ENCODE results near the gene CROCC2. TPM values are rescaled to one million over a fixed set of nuclear protein-coding genes. Genes with fewer than 3 reads are reported as not detected.

CROCC2 gene
- total RNA-seq, 6 experiments from 2014 or later, result not detected

GRCh38 chr2:240889601-240890560 is 16.3 kb upstream of the CROCC2 start:
- TF ChIP-seq CTCF (IDR thresholded peaks at IDR 0.05), result no peak
- DNase-seq, result no peak
- peaks cover 10% of the 10 kb centered on the region for H3K27me3 Mint-ChIP-seq (ENCODE audit: insufficient read depth)
- no peaks in the 10 kb centered on the region for H3K4me1 Mint-ChIP-seq (ENCODE audit: low read depth)
- no peaks in the 10 kb centered on the region for H3K36me3 Mint-ChIP-seq (ENCODE audit: low read depth)
- no peak overlapping the region for H3K4me3 Mint-ChIP-seq
- no peak overlapping the region for H3K27ac Mint-ChIP-seq
- H3K9me3 Mint-ChIP-seq, result no peaks in the 10 kb centered on the region

GRCh38 chr2:240890691-240891090 is 15.4 kb upstream of the CROCC2 start:
- Mint-ChIP-seq H3K4me1 (ENCODE audit: low read depth) (no peaks in the 10 kb centered on the region), H3K9me3 (no peaks in the 10 kb centered on the region)

GRCh38 chr2:240891492-240892340 is 14.4 kb upstream of the CROCC2 start:
- Mint-ChIP-seq H3K4me1 (ENCODE audit: low read depth) (no peaks in the 10 kb centered on the region), H3K27ac (no peak overlapping the region), H3K9me3 (no peaks in the 10 kb centered on the region), H3K36me3 (ENCODE audit: low read depth) (no peaks in the 10 kb centered on the region), H3K27me3 (ENCODE audit: insufficient read depth) (peaks cover 11% of the 10 kb centered on the region), H3K4me3 (no peak overlapping the region)
- TF ChIP-seq CTCF (IDR thresholded peaks at IDR 0.05), result no peak
- no peak for DNase-seq

More at GRCh38 chr2:240890691-240891090, 15.4 kb upstream of the CROCC2 start:
- Mint-ChIP-seq H3K36me3 (ENCODE audit: low read depth) (no peaks in the 10 kb centered on the region), H3K4me3 (no peak overlapping the region), H3K27me3 (ENCODE audit: insufficient read depth) (peaks cover 12% of the 10 kb centered on the region), H3K27ac (no peak overlapping the region)
- DNase-seq, result no peak
- no peak for TF ChIP-seq CTCF (IDR thresholded peaks at IDR 0.05)

- DNase-seq, result no peak
- no peaks in the 10 kb centered on the region for H3K4me1 Mint-ChIP-seq (ENCODE audit: low read depth)
- no peaks in the 10 kb centered on the region for H3K36me3 Mint-ChIP-seq (ENCODE audit: low read depth)
- peaks cover 9% of the 10 kb centered on the region for H3K27me3 Mint-ChIP-seq (ENCODE audit: insufficient read depth)
- H3K9me3 Mint-ChIP-seq, result no peaks in the 10 kb centered on the region
- no peak overlapping the region for H3K27ac Mint-ChIP-seq
- TF ChIP-seq CTCF (IDR thresholded peaks at IDR 0.05), result no peak
- H3K4me3 Mint-ChIP-seq, result no peak overlapping the region
Measured at GRCh38 chr2:240892356-240892755, 13.8 kb upstream of the CROCC2 start.

GRCh38 chr2:240892925-240893324 is 13.2 kb upstream of the CROCC2 start:
- Mint-ChIP-seq H3K9me3 (no peaks in the 10 kb centered on the region), H3K4me3 (no peak overlapping the region), H3K36me3 (ENCODE audit: low read depth) (no peaks in the 10 kb centered on the region), H3K4me1 (ENCODE audit: low read depth) (no peaks in the 10 kb centered on the region), H3K27ac (no peak overlapping the region), H3K27me3 (ENCODE audit: insufficient read depth) (peaks cover 6% of the 10 kb centered on the region)
- TF ChIP-seq CTCF (IDR thresholded peaks at IDR 0.05), result no peak
- no peak for DNase-seq
